ENCODE data around the gene CASP5.
"Not testable (repeated sequence)": the region's sequence is repeated elsewhere in the genome, so short reads cannot be mapped to it uniquely, and the experiment has no call there.

The CASP5 gene

DNA sequence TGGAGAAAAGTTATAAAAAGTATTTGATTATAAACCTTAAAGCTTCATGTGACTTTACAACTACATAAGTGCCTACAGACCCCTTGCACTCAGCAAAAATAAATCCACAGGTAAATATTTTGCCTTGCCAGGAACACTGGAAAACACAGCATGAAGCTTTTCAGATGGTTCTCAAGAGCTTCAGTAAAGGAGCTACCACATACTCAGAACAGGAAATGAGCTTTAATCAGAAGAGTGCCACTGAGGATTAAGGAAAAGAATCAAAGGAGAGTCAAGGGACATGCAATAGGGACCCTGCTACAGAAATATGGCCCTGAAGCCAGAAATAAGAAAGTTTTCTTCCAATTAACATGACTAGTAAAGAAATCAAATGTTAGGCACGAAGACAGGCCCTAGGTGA lies 10.8 kb upstream of the CASP5 start:
- DNase-seq (ENCODE audit: low read depth in 3 of 3), result no peak

- no peak for DNase-seq (ENCODE audit: low read depth in 3 of 3)
These were observed 10.4 kb upstream of the CASP5 start for GRCh38 chr11:105033343-105033742.

DNA sequence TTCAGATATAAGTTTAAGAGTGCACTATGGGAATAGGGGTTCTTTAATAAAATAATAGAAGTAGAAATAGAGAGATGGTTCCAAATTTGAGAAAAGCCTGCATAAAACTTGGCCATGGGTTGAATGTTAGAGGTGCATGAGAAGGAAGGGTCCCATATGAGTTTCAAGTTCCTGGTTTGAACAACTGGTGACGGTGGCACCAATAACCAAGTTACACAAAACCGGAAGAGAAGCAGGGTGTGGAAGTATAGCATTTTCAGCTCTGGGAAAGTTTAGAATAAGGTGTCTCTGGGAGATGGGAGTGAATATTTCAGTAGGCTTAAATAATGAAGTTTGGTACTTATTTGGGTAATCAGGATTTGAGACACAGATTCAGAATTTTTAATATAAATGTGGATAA lies 9.5 kb upstream of the CASP5 start:
- no peak for DNase-seq (ENCODE audit: low read depth in 3 of 3)

DNA sequence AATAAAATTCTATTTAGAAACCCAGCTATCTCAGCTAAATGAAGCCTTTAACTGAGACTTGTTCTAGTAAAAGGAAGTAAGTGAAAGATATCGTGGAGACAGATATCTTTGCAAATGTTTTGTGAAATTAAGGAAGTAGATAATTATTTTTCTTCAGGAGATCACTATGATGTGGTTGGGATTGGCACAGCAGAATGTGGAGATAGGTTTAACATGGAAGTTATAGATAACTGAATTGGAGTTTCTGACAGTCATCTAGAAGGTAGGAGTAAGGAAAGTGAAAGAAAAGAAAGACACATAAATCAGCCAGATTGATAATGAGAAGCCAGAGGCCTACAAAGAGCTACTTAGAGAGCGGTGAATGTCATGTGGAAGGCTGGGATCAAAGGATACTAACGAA lies 4.7 kb upstream of the CASP5 start:
- no peak for DNase-seq (ENCODE audit: low read depth in 3 of 3)

DNA sequence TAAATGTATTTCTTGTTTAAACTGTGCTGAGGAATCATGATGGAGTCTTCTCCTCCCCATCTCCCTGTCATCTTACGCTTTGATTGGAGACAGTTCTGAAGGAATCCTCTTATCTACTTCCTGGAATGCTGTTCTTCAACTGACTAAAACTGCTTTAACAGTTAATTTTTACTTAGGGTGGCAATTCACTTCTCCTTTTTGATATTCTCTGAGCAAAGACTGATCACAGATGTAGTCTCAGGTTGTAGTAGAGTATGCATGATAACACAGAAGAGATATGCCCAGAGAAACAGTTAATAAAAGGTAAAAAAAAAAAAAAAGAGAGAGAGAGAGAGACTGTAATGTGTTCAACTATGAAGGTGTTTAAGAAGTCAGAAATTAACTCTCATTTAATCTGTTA lies 1.4 kb upstream of the CASP5 start:
- no peak for DNase-seq (ENCODE audit: low read depth in 3 of 3)

- no peak for DNase-seq (ENCODE audit: low read depth in 3 of 3)
These were observed 441 bp downstream of the CASP5 start for GRCh38 chr11:105022527-105022926.

DNA sequence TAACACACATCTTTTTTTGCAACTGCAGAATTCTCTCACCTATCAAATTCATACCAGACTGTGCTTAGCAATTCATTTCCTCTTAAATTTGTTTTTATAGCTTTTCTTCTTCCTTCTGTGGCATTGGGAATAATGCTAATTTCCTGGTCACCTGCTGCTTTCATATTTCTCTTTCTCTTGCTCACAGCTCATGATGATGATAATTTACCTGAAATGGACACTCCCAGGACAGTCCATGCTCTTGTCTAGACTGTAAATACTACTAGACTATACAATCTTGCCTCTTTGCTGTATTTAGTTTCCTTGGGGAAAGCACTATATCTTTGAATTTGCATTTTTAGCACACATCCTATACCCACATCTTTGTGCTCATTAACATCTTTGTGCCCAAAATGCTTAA lies 15.5 kb downstream of the CASP5 start:
- DNase-seq (ENCODE audit: low read depth in 3 of 3), result no peak

DNA sequence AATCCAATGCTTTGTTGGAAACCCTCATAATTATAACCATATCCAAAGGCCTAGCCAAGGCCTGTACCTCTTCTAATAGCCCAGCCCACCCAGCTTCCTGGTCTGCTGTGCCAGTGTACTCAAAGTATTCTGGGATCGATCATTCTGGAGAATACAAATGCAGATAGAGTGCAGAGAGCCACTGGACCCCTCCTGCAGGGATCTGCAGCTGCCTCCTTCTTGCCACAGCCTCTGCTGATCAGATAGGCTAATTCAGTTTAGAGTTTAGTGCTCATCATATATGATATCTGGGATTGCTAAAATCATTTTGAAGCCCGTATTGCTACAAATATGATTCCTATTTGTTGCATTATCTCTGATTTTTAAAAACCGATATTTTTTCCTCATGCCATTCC lies 17.5 kb downstream of the CASP5 start:
- DNase-seq (ENCODE audit: low read depth in 3 of 3), result no peak

- no peak for DNase-seq (ENCODE audit: low read depth in 3 of 3)
These were observed 18.9 kb downstream of the CASP5 start for GRCh38 chr11:105004021-105004420.

DNA sequence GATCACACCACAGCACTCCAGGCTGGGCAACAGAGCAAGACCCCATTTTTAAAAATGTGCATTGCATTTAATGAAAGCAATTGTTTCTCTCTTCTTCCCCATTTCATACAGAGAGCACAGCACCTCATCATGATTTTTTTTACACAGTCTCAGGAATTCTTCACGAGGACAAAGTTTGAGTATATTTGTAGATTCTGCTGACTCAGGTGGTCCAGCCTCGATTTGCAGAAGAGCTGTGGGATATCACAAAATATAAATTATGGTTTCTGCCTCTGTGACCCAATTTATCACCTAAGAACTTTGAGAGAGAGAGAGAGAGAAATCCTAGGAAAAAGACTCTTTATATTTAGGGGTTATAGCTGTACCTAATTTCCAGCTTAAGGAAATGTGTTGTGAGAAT lies 19.8 kb downstream of the CASP5 start:
- no peak for DNase-seq (ENCODE audit: low read depth in 3 of 3)

DNA sequence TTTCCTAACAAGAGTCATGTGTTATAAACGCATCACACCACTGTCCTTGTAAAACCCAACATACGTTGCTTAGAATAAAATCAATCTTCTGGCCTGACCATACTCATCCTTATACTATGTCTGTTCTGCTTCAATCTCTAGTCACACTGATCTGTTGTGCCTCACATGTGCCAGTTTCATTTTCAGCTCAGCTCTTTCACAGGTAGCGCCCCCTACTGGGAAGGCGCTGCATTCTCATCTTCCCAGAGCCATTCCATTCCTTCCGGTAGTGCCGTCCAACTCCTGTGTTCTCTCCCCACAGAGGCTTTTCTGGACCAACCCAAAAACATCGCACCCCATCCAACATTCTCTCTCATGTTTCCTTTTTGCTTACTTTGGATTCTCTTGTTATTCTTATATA lies 22.2 kb downstream of the CASP5 start:
- DNase-seq (ENCODE audit: low read depth in 3 of 3), result peak; percentile 21 to 40 (median 35)

GRCh38 chr11:105000167-105000566 lies 22.8 kb downstream of the CASP5 start:
- DNase-seq (ENCODE audit: low read depth in 3 of 3), result peak in 1 of 3 donors; percentile 4

GRCh38 chr11:104999721-105000120 lies 23.2 kb downstream of the CASP5 start:
- DNase-seq (ENCODE audit: low read depth in 3 of 3), result no peak

DNA sequence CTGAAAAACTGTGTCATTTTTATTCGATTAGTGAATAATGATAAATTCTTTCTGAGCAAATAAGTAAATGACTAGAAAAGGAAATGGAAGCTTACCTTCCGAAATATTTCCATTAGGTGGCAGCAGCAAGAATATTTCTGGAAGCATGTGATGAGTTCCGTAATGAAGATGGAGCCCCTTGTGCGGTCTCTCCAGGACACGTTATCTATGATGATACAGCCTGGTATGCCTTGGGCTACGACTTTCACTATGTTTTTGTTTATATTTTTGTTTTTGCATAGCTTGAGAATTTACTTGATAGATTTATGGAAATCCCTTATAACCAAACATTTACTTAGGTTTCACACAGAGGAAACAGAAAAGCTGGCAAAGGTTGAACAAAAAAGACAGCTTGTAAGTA lies 25.7 kb downstream of the CASP5 start:
- DNase-seq (ENCODE audit: low read depth in 3 of 3), result no peak

GRCh38 chr11:104995001-104995408 lies 28.0 kb downstream of the CASP5 start:
- no peak for DNase-seq (ENCODE audit: low read depth in 3 of 3)

- no peak for DNase-seq (ENCODE audit: low read depth in 3 of 3)
These were observed 30.2 kb downstream of the CASP5 start for GRCh38 chr11:104992781-104993180.

- no peak for DNase-seq (ENCODE audit: low read depth in 3 of 3)
These were observed 31.0 kb downstream of the CASP5 start for GRCh38 chr11:104991994-104992393.

GRCh38 chr11:104984808-104985207 lies 38.2 kb downstream of the CASP5 start:
- no peak for DNase-seq (ENCODE audit: low read depth in 3 of 3)

GRCh38 chr11:104979839-104980238 lies 43.1 kb downstream of the CASP5 start:
- DNase-seq (ENCODE audit: low read depth in 3 of 3), result no peak

- DNase-seq (ENCODE audit: low read depth in 3 of 3), result no peak
These were observed 49.4 kb downstream of the CASP5 start for GRCh38 chr11:104973616-104974015.

DNA sequence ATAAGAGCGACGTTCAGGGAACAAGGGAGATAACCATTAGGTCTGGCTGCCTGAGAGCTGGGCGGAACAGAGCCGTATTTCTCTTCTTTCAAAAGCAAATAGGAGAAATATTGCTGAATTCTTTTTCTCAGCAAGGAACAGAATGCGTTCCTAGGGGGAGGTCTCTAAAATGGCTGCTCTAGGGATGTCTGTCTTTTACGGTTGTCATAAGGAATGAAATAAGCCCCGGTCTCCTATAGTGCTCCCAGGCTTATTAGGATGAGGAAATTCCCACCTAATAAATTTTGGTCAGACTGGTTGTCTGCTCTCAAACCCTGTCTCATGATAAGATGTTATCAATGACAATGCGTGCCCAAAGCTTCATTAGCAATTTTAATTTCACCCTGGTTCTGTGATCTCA lies 50.0 kb downstream of the CASP5 start:
- not testable (repeated sequence) for DNase-seq (ENCODE audit: low read depth in 3 of 3)

DNA sequence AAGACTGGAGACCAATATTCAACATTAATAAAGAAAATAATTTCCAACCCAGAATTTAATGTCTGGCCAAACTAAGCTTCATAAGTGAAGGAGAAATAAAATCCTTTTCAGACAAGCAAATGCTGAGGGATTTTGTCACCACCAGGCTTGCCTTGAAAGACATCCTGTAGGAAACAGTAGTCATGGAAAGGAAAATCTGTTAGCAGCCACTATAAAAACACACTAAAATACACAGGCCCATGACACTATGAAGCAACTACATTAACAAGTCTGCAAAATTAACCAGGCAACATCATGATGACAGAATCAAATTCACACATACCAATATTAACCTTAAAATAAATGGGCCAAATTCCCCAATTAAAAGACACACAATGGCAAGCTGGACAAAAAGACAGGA lies 52.2 kb downstream of the CASP5 start:
- DNase-seq (ENCODE audit: low read depth in 3 of 3), result no peak

DNA sequence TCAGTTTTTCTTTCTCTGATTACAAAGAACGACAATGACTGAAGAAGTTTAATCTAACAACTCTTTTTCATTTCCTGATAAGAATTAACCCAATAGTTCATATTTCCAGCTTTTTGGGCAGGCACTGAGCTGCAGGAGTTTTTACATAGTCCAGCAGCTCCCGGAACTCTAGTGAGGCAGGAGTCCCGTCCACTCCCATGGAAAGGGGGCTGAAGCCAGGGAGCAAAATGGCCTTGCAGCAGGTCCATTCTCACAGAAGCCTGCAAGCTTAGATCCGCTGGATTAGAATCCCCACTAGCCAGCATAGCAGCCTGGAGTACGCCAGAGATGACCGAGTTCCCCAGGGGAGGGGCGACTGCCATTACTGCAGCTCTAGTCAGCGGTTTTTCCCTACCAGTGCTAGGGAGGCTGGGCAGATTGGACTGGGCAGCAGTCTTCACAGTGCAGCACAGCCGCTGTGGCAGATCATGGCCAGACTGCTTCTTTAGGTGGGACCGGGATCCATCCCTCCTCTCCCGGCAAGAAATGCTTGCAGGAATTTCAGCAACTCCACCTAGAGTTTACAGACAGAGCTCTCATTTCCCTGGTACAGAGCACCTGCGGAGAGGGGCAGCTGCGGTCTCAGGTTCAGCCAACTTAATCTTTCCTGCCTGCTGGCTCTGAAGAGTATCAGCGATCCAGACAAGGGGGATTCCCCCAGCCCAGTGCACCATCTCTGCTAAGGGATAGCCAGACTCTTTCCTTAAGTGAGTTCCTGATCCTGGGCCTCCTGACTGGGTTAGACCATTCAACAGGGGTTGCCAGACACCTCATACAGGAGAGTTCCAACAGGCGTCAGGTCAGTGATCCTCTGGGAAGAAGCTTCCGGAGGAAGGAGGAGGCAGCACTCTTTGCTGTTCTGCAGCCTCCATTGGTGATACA lies 53.9 kb downstream of the CASP5 start:
- DNase-seq (ENCODE audit: low read depth in 3 of 3), result no peak

DNA sequence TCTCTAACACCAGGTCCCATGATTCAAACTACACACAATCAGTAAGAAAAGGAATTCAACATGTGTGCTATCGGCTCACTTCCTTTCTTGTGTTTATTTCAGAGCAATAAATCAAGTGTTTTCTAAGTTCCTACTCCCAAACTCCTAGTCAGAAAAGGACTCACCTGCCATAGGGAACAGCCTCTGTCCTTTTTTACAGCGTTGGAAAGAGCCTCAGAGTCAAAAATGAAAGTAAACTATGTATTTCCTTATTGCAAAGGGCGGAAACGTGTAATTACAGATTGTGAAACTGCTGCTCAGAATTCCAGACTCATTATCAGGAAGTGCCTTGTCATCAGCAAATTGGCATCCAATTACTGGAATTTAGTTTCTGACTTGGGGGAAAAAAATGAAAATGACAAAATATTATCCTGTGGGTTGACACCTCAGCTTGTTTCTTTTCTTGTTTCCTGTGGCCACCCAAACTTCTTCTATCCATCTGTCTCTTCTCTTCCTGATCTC lies 54.6 kb downstream of the CASP5 start, which contains the start of gene CASP4:
Gene CASP4, minus strand, starts transcription at position 220 of the 501 bp plus-strand sequence. Its CDS starts 49 bp downstream, at position 171.
- no peak for DNase-seq (ENCODE audit: low read depth in 3 of 3)

All from stimulated activated CD4-positive, alpha-beta T cell treated with anti-CD3 and anti-CD28 coated beads, TNF-alpha, amount 100 ng/mL, for 48 hours (primary cell).